Loucy (cell line): ENCODE measurements around the gene SIL1.
"Not testable (repeated sequence)": the region's sequence is repeated elsewhere in the genome, so short reads cannot be mapped to it uniquely, and the experiment has no call there.

Source experiments
- H2AFZ ChIP-seq: fragments of 200-600 bp; sonication (generic); 2 replicates; pipeline ENCODE4 v1.6.0; 2016; ENCODE audit warnings: antibody characterized with exemption, mild to moderate bottlenecking, low read length, moderate library complexity
- H3F3A ChIP-seq: fragments of 200-600 bp; 2 replicates; pipeline ENCODE4 v1.6.0; 2016; ENCODE audit warnings: antibody characterized with exemption, low read depth, mild to moderate bottlenecking
- H3K27me3 ChIP-seq: fragments of 200-600 bp; sonication (generic); 2 replicates; pipeline ENCODE4 v1.6.1; 2014; ENCODE audit warnings: low read length, mild to moderate bottlenecking; ENCODE audit not compliant: insufficient read depth, poor library complexity, severe bottlenecking
- H3K36me3 ChIP-seq: fragments of 200-600 bp; sonication (generic); 2 replicates; pipeline ENCODE4 v1.6.1; 2016; ENCODE audit warnings: low read length; ENCODE audit not compliant: insufficient read depth
- H3K4me1 ChIP-seq: fragments of 200-600 bp; sonication (generic); 2 replicates; pipeline ENCODE4 v1.5.1; 2014; ENCODE audit warnings: low read length, mild to moderate bottlenecking; ENCODE audit not compliant: insufficient read depth, poor library complexity, severe bottlenecking
- H3K4me2 ChIP-seq: fragments of 200-600 bp; sonication (generic); 2 replicates; pipeline ENCODE4 v1.6.0; 2014; ENCODE audit warnings: antibody characterized with exemption, low read length, low read depth, mild to moderate bottlenecking; ENCODE audit not compliant: poor library complexity, severe bottlenecking
- H3K4me3 ChIP-seq: fragments of 200-600 bp; sonication (generic); 2 replicates; pipeline ENCODE4 v1.5.1; 2014; ENCODE audit warnings: low read length, mild to moderate bottlenecking, mixed read lengths; ENCODE audit not compliant: poor library complexity, severe bottlenecking
- H3K79me2 ChIP-seq: fragments of 200-600 bp; sonication (generic); 2 replicates; pipeline ENCODE4 v1.6.1; 2014; ENCODE audit warnings: low read length; ENCODE audit not compliant: insufficient read depth
- H3K9ac ChIP-seq: fragments of 200-600 bp; sonication (generic); 2 replicates; pipeline ENCODE4 v1.6.0; 2014; ENCODE audit warnings: mild to moderate bottlenecking, low read depth, low read length, moderate library complexity; ENCODE audit not compliant: poor library complexity, severe bottlenecking
- H3K9me2 ChIP-seq: fragments of 200-600 bp; sonication (generic); replicated peaks from 2 replicates; pipeline ENCODE4 v1.6.1; 2016; ENCODE audit warnings: low read depth, low read length, mixed read lengths
- H3K9me3 ChIP-seq: fragments of 200-600 bp; sonication (generic); 2 replicates; pipeline ENCODE4 v1.6.1; 2014; ENCODE audit warnings: mild to moderate bottlenecking, antibody characterized with exemption, low read length, low read depth; ENCODE audit not compliant: insufficient read depth
- H4K20me1 ChIP-seq: fragments of 200-600 bp; sonication (generic); 2 replicates; pipeline ENCODE4 v1.6.0; 2014; ENCODE audit warnings: antibody characterized with exemption, low read length, mild to moderate bottlenecking; ENCODE audit not compliant: insufficient read depth, poor library complexity, severe bottlenecking
- EZH2phosphoT487 ChIP-seq: fragments of 200-600 bp; IDR thresholded peaks from 2 replicates; pipeline ENCODE4 v1.6.1; 2018; ENCODE audit warnings: antibody characterized with exemption, mild to moderate bottlenecking, moderate library complexity, borderline replicate concordance
- TF ChIP-seq, protein P1 (sequence below): fragments of 200-600 bp; sonication (generic); conservative IDR thresholded peaks from 2 replicates; pipeline ENCODE4 v1.5.1; 2014; ENCODE audit warnings: mild to moderate bottlenecking, antibody characterized with exemption, low read length

The SIL1 gene

DNA sequence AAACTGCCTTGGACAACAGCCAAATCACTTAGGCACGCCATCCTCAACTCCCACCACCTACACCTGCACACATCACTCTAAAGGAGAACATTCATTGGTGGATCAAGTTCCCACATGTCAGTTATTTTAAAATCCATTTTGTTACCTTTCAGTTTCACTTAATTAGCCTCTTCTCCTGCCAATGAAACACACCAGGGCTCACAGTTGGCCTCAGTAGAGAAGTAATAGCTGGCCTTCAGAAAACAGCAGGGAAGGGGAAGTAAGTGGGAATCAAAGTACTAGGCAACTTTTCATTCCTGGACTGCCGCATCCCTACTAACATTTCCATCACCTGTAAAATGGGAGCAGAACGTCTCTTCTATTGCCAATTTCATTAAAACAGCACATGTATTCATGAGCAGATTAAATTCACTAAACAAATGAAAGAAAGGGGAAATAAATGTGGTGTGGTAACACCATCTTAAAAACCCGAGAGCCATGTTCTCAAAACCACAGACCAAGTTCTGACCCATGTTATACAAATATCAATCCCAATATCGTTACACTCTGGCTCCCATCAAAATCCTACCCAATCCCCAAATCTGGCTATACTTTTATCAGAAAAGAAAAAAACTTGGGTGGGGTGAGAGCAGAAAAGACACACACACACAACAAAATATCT, 1.7 kb downstream of the SIL1 start:
- Histone ChIP-seq H3F3A (0 out of 2 replicates have a peak, but pooled peaks cover 4% of the 10 kb centered on the region), H3K4me1 (peaks cover 21% of the 10 kb centered on the region), H3K9me2 (no peaks in the 10 kb centered on the region), H3K79me2 (peaks cover 20% of the 10 kb centered on the region), H4K20me1 (no peaks in the 10 kb centered on the region), H3K9me3 (no peaks in the 10 kb centered on the region), H3K9ac (peak overlapping the region; percentile 99), H2AFZ (no peak overlapping the region), H3K27me3 (no peaks in the 10 kb centered on the region), H3K4me3 (peak overlapping the region; percentile 99), H3K36me3 (no peaks in the 10 kb centered on the region), H3K4me2 (peak overlapping the region; percentile 95)
- TF ChIP-seq, protein P1, sequence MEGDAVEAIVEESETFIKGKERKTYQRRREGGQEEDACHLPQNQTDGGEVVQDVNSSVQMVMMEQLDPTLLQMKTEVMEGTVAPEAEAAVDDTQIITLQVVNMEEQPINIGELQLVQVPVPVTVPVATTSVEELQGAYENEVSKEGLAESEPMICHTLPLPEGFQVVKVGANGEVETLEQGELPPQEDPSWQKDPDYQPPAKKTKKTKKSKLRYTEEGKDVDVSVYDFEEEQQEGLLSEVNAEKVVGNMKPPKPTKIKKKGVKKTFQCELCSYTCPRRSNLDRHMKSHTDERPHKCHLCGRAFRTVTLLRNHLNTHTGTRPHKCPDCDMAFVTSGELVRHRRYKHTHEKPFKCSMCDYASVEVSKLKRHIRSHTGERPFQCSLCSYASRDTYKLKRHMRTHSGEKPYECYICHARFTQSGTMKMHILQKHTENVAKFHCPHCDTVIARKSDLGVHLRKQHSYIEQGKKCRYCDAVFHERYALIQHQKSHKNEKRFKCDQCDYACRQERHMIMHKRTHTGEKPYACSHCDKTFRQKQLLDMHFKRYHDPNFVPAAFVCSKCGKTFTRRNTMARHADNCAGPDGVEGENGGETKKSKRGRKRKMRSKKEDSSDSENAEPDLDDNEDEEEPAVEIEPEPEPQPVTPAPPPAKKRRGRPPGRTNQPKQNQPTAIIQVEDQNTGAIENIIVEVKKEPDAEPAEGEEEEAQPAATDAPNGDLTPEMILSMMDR: no peak
- no peak for TF ChIP-seq EZH2phosphoT487

DNA sequence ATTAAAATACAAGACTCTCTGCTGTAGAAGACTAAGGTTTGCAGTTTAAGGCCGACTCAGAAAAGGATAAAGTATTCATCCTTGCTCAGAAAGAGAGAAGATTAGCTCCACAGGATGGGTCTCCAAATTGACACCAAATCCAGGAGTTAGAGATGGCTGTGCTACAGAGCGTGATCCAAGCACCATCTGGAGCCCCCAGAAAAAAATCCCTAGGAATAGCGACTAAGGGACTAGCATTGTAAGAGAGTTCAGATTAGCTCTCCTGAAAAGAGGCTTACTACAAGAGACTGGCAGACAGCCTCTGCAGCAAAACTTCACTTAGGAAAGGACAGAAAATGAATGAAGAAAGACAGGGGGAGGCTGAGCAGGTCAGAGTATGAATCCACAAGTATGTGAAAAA, 3.7 kb downstream of the SIL1 start:
- Histone ChIP-seq H3K79me2 (peaks cover 20% of the 10 kb centered on the region), H3K9ac (no peak overlapping the region), H3K9me3 (no peaks in the 10 kb centered on the region), H3K4me1 (peaks cover 21% of the 10 kb centered on the region), H3K27me3 (no peaks in the 10 kb centered on the region), H4K20me1 (no peaks in the 10 kb centered on the region), H3K36me3 (no peaks in the 10 kb centered on the region), H3K4me2 (no peak overlapping the region), H3K4me3 (no peak overlapping the region), H3K9me2 (no peaks in the 10 kb centered on the region), H3F3A (0 out of 2 replicates have a peak, but pooled peaks cover 4% of the 10 kb centered on the region), H2AFZ (no peak overlapping the region)
- TF ChIP-seq, protein P1: no peak
- no peak for TF ChIP-seq EZH2phosphoT487

DNA sequence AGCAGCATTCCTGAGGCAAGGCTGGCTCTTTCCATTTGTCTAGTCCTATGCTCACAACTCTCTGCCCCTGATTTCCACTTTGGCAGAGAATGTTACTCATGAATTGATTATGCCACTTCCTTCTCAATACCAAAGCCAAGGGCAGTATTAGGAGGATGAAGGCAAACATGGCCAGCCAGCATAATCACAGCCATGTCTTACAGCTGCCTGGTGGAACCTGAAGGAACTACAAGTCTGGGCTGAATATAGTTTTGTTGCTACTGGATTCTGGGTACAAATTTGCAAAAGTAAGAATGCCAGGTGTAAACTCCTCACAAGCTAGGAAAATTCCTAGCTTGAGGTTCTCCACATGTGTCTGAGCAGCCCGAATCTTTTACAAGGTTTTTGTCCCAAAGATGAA, 4.2 kb downstream of the SIL1 start:
- Histone ChIP-seq H3K36me3 (no peaks in the 10 kb centered on the region), H3K4me2 (no peak overlapping the region), H3K4me1 (peaks cover 21% of the 10 kb centered on the region), H2AFZ (no peak overlapping the region), H3F3A (0 out of 2 replicates have a peak, but pooled peaks cover 4% of the 10 kb centered on the region), H3K4me3 (no peak overlapping the region), H3K27me3 (no peaks in the 10 kb centered on the region), H3K9me2 (no peaks in the 10 kb centered on the region), H3K79me2 (peaks cover 20% of the 10 kb centered on the region), H3K9ac (no peak overlapping the region), H4K20me1 (no peaks in the 10 kb centered on the region), H3K9me3 (no peaks in the 10 kb centered on the region)
- no peak for TF ChIP-seq EZH2phosphoT487
- TF ChIP-seq, protein P1: peak; percentile 52

- H3K4me2 ChIP-seq, H3K36me3 ChIP-seq, H3F3A ChIP-seq, H4K20me1 ChIP-seq, H3K9me3 ChIP-seq, H3K9ac ChIP-seq, H3K9me2 ChIP-seq, H2AFZ ChIP-seq, H3K4me3 ChIP-seq, H3K27me3 ChIP-seq: not testable (repeated sequence)
- peaks cover 19% of the 10 kb centered on the region for H3K4me1 ChIP-seq
- H3K79me2 ChIP-seq: peaks cover 18% of the 10 kb centered on the region
Measured at GRCh38 chr5:139192906-139193305, 5.3 kb downstream of the SIL1 start.

GRCh38 chr5:139191954-139192353, 6.2 kb downstream of the SIL1 start:
- H3K9me2 ChIP-seq, H3K4me3 ChIP-seq, H3K27me3 ChIP-seq, H3K4me2 ChIP-seq, H3F3A ChIP-seq, H3K36me3 ChIP-seq, H3K9me3 ChIP-seq, H3K79me2 ChIP-seq, H3K9ac ChIP-seq, H4K20me1 ChIP-seq, H2AFZ ChIP-seq: not testable (repeated sequence)
- peaks cover 10% of the 10 kb centered on the region for H3K4me1 ChIP-seq
